Right lobe of liver (tissue), 6 donors: ENCODE measurements around the gene MOB3B. TPM values are rescaled to one million over a fixed set of nuclear protein-coding genes. Genes with fewer than 3 reads are reported as not detected.

ENCODE experiments used
- ATAC-seq, 4 donors: fragments of 200-7000 bp; cut with Tn5 transposase; one replicate each; pipeline ENCODE4 v1.9.1; 2020; ENCODE audit warnings: mild to moderate bottlenecking in 4 of 4, moderate library complexity in 4 of 4
- DNase-seq, 3 donors: peaks; one replicate each; pipeline ENCODE4 v3.0.0-alpha.2; 2020
- H3K27ac ChIP-seq, 3 donors: fragments of 200-600 bp; one replicate each; pipeline ENCODE4 v1.8.0; 2022
- H3K27me3 ChIP-seq, 2 donors: fragments of 200-600 bp; one replicate each; pipeline ENCODE4 v1.8.0; 2022
- H3K36me3 ChIP-seq, 4 donors: fragments of 200-600 bp; sonication (generic) in 1 of 4; one replicate each; pipeline versions ENCODE4 v1.5.1 to v1.8.0; 2017 to 2022; ENCODE audit warnings: control low read depth in 1 of 4
- H3K4me1 ChIP-seq, 4 donors: fragments of 200-600 bp; sonication (generic) in 1 of 4; one replicate each; pipeline versions ENCODE4 v1.5.1 to v1.8.0; 2017 to 2022; ENCODE audit warnings: control low read depth in 1 of 4
- H3K4me3 ChIP-seq, 3 donors: fragments of 200-600 bp; one replicate each; pipeline ENCODE4 v1.8.0; 2022
- H3K9me3 ChIP-seq, 4 donors: fragments of 200-600 bp; sonication (generic) in 1 of 4; one replicate each; pipeline versions ENCODE4 v1.5.1 to v1.8.0; 2017 to 2022; ENCODE audit warnings: control low read depth in 1 of 4
- POLR2A ChIP-seq: fragments of 450-650 bp; IDR thresholded peaks from one replicate; pipeline ENCODE4 v1.6.1; 2017; ENCODE audit warnings: antibody characterized with exemption, mild to moderate bottlenecking
- WGBS: methylation state at CpG from one replicate; pipeline ENCODE4 v1.1.6; 2018; ENCODE audit warnings: low coverage, low lambda C conversion rate; ENCODE audit not compliant: insufficient coverage; ENCODE audit errors: missing lambda C conversion rate; 5-methylcytosine and 5-hydroxymethylcytosine counted together
- intact Hi-C, 2 donors: fragments of 100-400 bp; cut with DNase I; formaldehyde crosslinking; loops; one replicate each; pipeline versions ENCODE4 v1.11.2 to v1.14.1; 2022
- total RNA-seq, 6 experiments: library from RNA; depleted of rRNA in 2 of 6; stranded (reverse); fragments of >200 nt in 2 of 6; fragmentation: NEBNext Ultra II Directional in 3 of 6; extraction: Animal tissue kit (Norgen Biotek cat#: 25700) in 3 of 6; gene quantifications; one replicate each; pipeline versions ENCODE4 v1.1.0 to v1.2.4, GENCODE V29; 2016 to 2023
- TF ChIP-seq, protein P1 (sequence below), 4 donors: fragments of 200-600 bp in 3 of 4; fragments of 450-650 bp in 1 of 4; IDR thresholded peaks; one replicate each; pipeline versions ENCODE4 v1.5.1 to v1.8.0; 2016 to 2022; ENCODE audit warnings: antibody characterized with exemption in 4 of 4, mild to moderate bottlenecking in 2 of 4
- donor health status: DM: no; HTN: yes; CAD: no.
- donor health status: DM: no; HTN: no; CAD: no.
- donor health status: DM: no; HTN: no; CAD: no.
- donor health status: DM: no; HTN: yes; CAD: no.
- donor health status: DM: no; HTN: yes; CAD: no.

The MOB3B gene
- total RNA-seq, 6 experiments from 2014 or later: 1.0 to 2.4 (median 1.7) TPM

DNA sequence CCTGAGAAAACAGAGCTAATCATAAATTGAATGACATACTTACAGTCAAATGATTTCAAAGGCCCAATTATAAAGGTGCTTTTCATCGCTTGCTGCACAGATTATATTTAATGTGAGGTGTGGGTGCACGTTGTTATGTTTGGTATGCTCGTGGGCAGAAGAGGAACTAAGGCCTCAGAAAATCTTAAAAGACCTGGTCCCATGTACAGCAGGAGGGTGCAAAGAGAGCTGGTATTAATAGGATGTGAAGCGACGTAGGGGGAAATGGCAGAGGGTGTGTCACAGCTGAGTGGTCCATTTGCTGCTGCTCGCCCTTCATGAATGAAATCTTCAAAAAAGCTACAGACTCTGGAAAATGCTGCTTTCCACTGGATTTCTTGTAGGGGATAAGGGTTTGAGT lies 46.0 kb downstream of the MOB3B start:
- Histone ChIP-seq H3K36me3 (no peaks in the 10 kb centered on the region), H3K9me3 (no peaks in the 10 kb centered on the region), H3K27ac (no peak overlapping the region), H3K27me3 (no peaks in the 10 kb centered on the region), H3K4me1 (no peaks in the 10 kb centered on the region), H3K4me3 (no peak overlapping the region)
- DNase-seq: no peak
- TF ChIP-seq POLR2A: no peak
- TF ChIP-seq, protein P1, sequence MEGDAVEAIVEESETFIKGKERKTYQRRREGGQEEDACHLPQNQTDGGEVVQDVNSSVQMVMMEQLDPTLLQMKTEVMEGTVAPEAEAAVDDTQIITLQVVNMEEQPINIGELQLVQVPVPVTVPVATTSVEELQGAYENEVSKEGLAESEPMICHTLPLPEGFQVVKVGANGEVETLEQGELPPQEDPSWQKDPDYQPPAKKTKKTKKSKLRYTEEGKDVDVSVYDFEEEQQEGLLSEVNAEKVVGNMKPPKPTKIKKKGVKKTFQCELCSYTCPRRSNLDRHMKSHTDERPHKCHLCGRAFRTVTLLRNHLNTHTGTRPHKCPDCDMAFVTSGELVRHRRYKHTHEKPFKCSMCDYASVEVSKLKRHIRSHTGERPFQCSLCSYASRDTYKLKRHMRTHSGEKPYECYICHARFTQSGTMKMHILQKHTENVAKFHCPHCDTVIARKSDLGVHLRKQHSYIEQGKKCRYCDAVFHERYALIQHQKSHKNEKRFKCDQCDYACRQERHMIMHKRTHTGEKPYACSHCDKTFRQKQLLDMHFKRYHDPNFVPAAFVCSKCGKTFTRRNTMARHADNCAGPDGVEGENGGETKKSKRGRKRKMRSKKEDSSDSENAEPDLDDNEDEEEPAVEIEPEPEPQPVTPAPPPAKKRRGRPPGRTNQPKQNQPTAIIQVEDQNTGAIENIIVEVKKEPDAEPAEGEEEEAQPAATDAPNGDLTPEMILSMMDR (IDR thresholded peaks at IDR 0.05): no peak
- intact Hi-C loops: no loop called here
- no peak for ATAC-seq
- 92% methylated on average over 6 of the region's 6 CpGs for WGBS

DNA sequence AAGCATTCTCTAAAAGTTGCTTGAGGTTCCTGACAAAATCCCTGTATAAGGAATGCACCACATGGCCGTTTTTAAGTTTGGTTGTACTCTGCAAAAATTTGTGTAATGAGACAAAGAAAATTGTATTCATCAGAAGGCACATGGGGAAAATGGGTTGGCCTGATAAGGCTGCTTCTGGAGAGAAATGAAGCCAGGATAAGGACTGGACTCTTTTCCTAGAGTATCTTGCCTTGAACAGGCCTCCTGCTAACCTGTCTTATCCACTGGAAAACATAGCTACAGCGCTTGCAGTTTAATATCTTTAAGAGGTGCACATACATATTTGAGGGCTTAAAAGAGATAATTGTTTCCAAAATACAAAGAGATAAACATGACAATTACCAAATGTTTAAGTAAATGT lies 46.9 kb downstream of the MOB3B start:
- ATAC-seq: no peak
- no peaks in the 10 kb centered on the region for H3K36me3 ChIP-seq
- H3K27ac ChIP-seq: no peak overlapping the region
- H3K27me3 ChIP-seq: no peaks in the 10 kb centered on the region
- WGBS: 90% methylated on average over 2 of the region's 2 CpGs
- H3K4me3 ChIP-seq: no peak overlapping the region
- DNase-seq: no peak
- intact Hi-C loops: no loop called here
- TF ChIP-seq, protein P1 (IDR thresholded peaks at IDR 0.05): no peak
- no peak for TF ChIP-seq POLR2A
- H3K9me3 ChIP-seq: no peaks in the 10 kb centered on the region
- no peaks in the 10 kb centered on the region for H3K4me1 ChIP-seq

DNA sequence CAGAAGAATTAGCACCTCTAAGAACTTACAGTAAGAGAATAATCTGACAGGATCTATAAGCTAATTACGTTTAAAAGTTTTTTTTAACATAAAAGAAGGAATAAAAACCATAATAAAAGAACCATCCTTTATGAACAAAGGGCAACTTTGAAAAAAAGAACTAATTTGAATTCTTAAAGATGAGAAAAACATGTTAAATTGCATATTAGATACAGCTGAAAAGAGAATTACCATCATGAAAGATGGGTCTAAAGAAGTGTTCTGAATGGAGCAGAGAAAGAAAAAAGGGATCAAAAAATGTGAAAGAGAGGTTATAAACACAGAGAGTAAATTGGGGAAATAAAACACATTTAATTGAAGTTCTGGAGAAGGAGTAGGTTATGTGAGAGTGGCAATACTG lies 51.3 kb downstream of the MOB3B start:
- H3K36me3 ChIP-seq: no peaks in the 10 kb centered on the region
- TF ChIP-seq POLR2A: no peak
- TF ChIP-seq, protein P1 (IDR thresholded peaks at IDR 0.05): no peak
- H3K27me3 ChIP-seq: no peaks in the 10 kb centered on the region
- no peak for ATAC-seq
- H3K27ac ChIP-seq: no peak overlapping the region
- H3K4me1 ChIP-seq: no peaks in the 10 kb centered on the region
- WGBS: 58% methylated on average over 1 of the region's 1 CpG
- no peak for DNase-seq
- intact Hi-C loops: no loop called here
- no peak overlapping the region for H3K4me3 ChIP-seq
- no peaks in the 10 kb centered on the region for H3K9me3 ChIP-seq

DNA sequence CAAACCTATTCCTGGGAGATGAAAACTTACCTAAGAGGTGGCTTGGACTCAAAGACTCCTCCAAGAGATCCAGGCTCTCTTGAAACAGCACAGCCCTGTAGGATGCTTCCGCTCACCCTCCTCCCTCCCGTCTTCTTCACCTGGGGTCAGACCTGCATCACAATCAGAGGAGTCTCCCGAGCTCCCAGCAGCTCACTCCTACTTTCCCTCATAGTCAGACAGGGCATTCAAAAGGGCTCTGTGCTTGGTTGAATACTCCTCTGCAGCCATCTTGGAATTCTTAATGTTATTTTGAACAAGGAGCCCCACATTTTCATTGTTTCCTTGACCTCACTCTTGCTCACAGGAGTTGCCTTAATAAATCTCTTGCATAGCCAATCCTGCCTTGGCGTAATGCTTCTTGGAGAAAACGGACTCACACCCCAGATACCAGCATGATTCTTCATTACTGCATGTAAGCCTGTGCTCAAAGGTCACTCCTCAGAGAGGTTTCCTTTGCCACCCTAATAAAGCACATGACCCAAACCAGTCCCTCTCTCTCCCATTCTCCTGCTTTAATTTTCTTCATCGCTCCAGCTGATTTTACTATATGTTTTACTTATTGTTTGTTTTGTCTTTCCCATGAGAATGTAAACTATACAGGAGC lies 52.6 kb downstream of the MOB3B start:
- intact Hi-C loops: no loop called here
- Histone ChIP-seq H3K36me3 (no peaks in the 10 kb centered on the region), H3K27me3 (no peaks in the 10 kb centered on the region), H3K27ac (no peak overlapping the region), H3K9me3 (no peaks in the 10 kb centered on the region), H3K4me3 (no peak overlapping the region), H3K4me1 (no peaks in the 10 kb centered on the region)
- DNase-seq (no peak), ATAC-seq (no peak)
- no peak for TF ChIP-seq POLR2A
- TF ChIP-seq, protein P1 (IDR thresholded peaks at IDR 0.05): no peak
- 97% methylated on average over 4 of the region's 6 CpGs for WGBS
